Ureter (tissue), 1 donor: Measurements from ENCODE around the gene B3GALNT1. TPM values are rescaled to one million over a fixed set of nuclear protein-coding genes. Genes with fewer than 3 reads are reported as not detected.

Source experiments
- total RNA-seq: library from RNA; stranded (reverse); gene quantifications from one replicate; pipeline ENCODE4 v1.2.4, GENCODE V29; 2023
- donor health status: DM: yes; HTN: yes; CAD: no.

The B3GALNT1 gene
- total RNA-seq, 1 donor from 2014 or later = 22.3 TPM

Other genes with a start within 250 kb of the B3GALNT1 start
- gene NMD3, start 116.0 kb upstream of the B3GALNT1 start, total RNA-seq = 67.2 TPM